HG02642 (cell line): Measurements from ENCODE around the gene AMBRA1.

Experiments used
- ATAC-seq: cut with Tn5 transposase; IDR thresholded peaks from one replicate; pipeline ENCODE4 v1.9.1; 2021; ENCODE audit warnings: mild to moderate bottlenecking; ENCODE audit not compliant: unreplicated experiment, poor library complexity

AMBRA1 gene

DNA sequence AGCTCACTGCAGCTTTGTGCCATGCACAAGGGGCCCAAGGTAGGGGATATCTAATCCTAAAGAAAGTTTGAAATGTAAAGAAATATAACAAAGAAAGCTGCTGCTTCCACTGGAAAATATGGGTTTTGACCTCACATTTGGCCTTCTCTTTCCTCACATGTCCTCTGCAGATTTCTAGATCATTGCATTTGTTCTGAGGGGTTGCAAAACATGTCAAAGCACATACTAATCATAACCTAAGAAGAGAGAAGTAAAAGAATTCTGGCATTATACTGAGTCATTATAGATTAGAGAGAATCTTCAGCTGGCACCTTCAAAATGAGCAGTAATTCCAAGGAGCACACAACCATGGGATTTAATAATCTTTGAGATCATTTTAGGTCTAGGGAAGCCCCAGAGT is 109.7 kb downstream of the AMBRA1 start:
- ATAC-seq, result no peak

DNA sequence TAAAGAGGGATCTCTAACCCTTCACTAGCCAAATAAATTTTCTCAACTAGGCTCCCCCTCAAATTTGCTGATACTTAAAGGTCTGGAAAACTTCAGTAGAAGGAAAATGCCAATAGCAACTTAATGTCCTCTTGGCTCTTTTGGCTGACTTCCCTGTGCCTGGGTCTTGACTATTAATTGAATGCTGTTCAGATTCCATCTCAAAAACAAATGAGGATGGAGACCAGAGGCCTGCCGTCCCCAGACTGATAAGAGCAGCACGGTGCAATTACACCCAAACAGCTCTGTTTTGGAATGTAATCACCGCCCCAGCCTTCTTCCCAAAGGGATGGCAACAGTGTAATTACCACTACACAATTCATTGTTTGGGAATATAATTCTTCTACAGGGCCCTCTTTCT is 112.9 kb downstream of the AMBRA1 start:
- no peak for ATAC-seq

DNA sequence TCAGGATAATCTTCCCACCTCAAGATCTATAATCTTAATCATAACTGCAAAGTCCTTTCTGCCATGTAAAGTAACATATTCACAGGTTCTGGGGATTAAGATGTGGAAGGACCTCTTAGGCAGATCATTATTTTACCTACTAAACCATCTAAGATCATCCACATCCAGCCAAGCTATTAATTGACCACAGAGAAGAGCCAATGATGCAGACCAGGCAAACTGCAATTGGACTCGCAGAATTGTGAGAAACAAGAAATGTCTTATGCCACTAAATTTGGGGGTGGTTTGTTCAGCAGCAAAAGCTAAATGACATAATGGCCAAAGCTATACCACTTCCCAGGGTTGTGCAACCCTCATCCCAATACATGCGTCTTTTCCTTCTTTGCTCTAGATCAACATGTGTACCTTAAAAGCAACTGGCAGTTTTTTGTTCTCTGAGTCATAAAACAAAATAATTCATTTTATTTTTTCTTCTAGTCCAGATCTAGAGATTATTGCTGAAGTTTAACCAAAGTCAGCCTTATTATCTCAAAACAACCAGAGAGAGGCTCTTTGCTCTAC is 113.6 kb downstream of the AMBRA1 start:
- no peak for ATAC-seq

- no peak for ATAC-seq
Measured at GRCh38 chr11:46479601-46480000, 114.2 kb downstream of the AMBRA1 start.

- ATAC-seq, result no peak
Measured at GRCh38 chr11:46478196-46478595, 115.6 kb downstream of the AMBRA1 start.

DNA sequence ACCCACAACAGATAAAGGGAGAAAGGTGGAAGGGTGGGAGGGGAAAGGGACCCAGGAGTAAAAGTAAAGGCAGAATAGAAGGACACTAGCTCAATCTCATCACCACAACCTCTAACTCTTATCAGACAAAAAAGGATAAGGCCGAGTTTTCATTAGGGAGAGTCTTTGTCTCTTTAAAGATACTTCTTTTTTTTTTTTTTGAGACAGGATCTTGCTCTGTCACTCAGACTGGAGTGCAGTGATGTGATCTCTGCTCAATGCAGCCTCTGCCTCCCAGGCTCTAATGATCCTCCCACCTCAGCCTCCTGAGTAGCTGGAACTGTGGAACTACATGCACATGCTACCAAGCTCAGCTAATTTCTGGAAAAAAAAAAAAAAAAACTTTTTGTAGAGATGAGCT is 116.7 kb downstream of the AMBRA1 start:
- no peak for ATAC-seq

DNA sequence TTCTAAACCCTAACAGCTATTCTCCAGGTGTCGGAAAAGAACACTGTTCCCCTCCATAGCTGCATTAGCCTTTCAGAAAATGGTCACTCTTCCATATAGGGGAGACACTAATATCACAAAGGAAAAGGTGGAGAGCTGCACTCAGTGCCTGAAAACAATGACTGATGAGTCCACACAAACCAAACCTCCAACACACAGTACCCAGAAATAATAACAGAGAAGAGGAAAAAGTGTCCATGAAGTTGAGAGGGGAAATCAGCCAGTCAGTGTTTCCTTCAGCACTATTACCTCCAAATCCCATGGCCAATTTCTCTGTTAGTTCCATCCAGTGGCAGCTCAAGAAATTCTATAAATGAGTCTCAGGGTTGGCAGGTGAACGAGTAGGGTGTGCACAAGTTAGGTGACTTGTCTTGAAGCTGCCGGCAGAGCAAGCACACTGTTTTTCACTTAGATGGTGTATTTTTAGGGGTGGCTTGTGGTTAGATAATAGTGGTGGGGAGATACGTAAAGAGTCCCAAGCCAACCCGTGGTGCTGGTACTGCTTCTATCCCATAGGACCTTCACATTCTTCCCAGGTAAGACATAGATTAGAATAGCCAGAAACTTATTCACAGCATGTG is 117.8 kb downstream of the AMBRA1 start:
- ATAC-seq, result no peak

GRCh38 chr11:46475051-46475925 is 118.5 kb downstream of the AMBRA1 start:
- ATAC-seq, result no peak

- no peak for ATAC-seq
Measured at GRCh38 chr11:46472662-46472994, 121.2 kb downstream of the AMBRA1 start.

DNA sequence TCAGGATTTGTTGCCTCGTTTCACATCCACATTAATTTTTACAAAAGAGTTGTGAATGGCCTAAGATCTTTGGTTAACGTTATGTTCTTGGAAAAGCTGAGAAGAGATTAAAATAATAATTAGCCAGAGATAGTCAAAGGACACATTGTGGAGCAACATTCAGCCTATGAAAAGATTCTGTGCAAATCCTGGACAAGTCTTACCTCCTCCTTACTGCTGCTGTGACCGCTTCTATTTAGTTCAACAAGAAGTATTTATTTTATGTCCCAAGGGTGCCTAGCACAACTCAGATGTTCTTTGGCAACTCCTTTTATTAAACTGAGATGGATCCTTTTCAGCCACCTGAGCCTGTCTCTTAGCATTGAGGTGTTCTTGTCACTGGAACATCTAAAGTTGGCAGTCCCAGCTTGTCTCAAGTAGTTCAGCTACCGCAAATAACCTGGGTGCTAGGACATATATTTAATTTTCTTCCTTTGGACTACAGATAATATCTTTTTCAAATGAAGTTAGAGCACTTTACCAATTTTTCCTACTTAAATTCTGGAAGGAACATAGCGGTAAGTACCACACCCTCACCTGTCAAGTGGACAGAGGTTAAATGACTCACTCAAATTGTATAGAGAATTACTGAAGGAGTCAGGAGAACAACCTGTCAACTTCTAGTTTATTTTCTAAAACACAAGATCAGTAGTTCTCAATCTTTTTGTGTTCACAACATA is 121.7 kb downstream of the AMBRA1 start:
- no peak for ATAC-seq

DNA sequence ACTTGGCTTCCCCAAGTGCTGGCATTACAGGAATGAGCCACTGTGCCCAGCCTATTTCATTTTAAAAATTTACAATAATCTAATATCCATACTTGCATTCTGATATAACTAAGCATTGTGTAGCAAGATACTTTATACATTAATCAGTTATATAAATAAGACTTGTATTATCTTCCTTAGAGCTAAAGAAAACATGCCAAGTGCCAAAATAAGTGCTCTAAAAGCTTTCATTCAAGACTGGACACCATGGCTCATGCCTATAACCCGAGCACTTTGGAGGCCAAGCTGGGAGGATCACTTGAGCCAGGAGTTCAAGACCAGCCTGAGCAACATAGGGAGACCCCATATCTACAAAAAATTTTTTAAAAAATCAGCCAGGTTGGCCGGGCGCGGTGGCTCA is 123.9 kb downstream of the AMBRA1 start:
- no peak for ATAC-seq

- ATAC-seq, result no peak
Measured at GRCh38 chr11:46465683-46466082, 128.1 kb downstream of the AMBRA1 start.

GRCh38 chr11:46463701-46464421 is 130.0 kb downstream of the AMBRA1 start:
- ATAC-seq, result no peak

GRCh38 chr11:46461461-46461927 is 132.3 kb downstream of the AMBRA1 start:
- no peak for ATAC-seq

- ATAC-seq, result no peak
Measured at GRCh38 chr11:46458491-46458890, 135.3 kb downstream of the AMBRA1 start.

- ATAC-seq, result no peak
Measured at GRCh38 chr11:46457659-46458424, 136.0 kb downstream of the AMBRA1 start.

- ATAC-seq, result no peak
Measured at GRCh38 chr11:46457021-46457420, 136.8 kb downstream of the AMBRA1 start.

DNA sequence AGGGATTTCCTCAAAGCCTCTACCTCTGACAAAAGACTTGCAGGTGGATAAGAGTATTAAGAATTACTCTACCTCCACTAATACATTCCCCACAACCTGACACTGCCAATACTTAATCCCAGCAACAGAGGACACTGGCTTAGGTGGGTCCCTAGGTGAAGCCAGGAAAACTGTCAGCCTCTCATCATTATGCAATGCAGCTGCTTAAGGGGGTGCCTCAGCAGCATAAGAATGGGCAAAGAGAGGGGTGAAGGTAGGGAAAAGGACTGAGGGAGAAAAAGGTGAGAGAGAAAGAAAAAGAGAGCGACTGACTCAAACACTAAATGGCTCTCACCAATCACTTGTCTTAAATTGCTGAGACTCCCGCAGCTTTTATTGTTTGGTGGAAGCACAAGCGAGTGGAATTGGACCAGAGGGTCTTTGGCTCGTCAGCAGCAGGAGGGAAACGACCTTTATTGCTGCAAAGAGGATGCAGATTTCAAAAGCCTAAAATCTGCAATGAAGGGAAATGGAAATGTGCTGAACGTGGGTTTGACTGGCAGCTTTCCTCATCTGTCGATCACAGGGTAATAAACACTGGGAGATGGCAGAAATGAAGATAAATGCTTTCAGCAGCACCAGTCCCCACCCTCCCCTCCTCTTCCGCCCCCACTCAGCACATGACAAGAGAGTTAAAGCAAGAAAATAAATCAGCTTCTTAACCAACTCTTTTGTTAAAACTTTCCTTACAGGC is 137.4 kb downstream of the AMBRA1 start:
- ATAC-seq, result no peak

DNA sequence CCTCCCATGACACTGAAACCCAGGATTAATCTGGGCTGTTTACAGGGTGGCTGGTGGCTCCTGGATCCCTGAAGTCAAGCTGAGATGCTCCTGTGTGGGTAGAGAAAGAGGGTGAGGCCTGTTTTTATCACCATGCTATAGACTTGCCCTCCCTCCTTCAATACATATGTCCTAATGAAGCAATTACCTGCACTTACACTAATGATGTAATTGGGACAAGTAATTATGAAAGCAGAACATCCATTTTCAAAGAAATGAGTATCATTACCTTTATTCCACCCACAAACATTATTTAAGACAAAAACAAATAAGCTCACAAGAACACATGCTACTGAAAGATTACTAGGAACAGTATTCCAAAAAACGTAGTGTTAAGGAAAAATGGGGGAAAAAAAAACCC is 138.0 kb downstream of the AMBRA1 start:
- ATAC-seq, result no peak
